ENCODE results near the gene XPC.

Gene XPC

DNA sequence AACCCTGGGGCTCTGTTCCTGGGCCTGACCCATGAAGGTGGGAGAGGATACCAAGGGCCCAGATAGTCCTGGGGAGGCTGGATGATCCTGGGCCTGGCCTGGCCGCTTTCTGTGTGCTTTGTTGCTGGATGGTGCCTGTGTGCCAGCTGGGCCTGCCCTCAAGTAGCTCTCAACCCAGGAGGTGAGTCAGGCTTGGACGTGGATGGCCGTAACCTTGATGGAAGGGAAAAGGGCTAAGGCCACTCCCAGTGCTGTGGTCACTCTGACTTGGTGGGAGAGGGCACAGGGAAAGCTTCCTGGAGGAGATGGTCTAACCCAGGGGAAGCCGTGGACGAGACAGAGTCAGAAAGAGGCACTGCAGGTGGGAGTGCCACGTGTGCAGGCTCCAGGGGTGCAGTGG lies 44.1 kb downstream of the XPC start:
- TF ChIP-seq GATA1 (IDR thresholded peaks at IDR 0.05; ENCODE audit: low read depth, low read length) (no peak), POLR2A (IDR thresholded peaks at IDR 0.05; ENCODE audit: low read length) (peak; percentile 7)
- no peak for DNase-seq

DNA sequence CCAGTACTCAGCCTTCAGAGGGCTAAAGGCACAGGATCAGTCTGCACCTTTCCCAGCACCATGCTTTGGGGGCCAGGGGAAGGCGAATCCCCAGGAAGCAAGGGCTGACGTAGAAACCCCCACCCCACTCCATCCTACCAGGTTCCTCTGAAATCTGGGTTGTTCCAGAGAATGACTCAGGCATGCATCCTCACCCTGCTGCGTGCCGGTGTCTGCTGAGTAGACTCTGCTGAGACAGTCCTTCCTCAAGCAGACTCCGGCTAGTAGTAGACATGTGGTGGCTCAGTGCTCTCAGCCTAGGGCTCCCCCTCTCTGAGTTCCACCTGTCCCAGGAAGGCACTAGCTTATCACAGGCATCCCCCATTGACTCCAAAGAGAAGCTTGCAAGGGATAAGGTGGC lies 44.5 kb downstream of the XPC start:
- TF ChIP-seq POLR2A (IDR thresholded peaks at IDR 0.05; ENCODE audit: low read length) (no peak), GATA1 (IDR thresholded peaks at IDR 0.05; ENCODE audit: low read depth, low read length) (no peak)
- DNase-seq = no peak

DNA sequence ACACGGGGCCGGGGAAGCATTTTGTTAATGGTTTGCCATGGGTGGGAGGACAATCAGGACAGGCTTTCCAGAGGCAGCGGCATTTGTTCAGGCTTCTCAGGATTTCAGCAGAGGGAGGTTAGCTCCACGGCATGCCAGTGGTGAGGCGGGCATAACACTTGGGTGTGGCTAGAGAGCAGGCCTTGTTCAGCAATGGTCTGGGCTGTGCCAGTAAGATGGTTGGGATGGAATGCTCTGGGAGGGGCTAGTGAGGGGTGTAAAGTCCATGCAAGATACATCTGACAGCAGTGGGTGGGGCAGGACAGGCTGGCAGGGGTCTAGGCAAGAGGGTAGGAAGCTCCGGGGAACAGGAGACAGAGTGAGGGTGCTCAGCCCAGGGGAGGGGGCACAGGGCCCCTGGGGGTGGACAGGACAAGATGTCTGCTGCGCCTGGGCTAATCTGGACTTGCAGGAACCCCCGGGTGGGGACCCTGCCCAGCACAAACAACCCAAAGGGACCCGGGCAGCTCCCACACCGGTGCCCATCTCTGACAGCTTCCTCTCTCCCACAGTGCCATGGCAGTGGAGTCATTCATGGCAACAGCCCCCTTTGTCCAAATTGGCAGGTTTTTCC lies 45.1 kb downstream of the XPC start:
- no peak for DNase-seq
- TF ChIP-seq POLR2A (IDR thresholded peaks at IDR 0.05; ENCODE audit: low read length) = no peak
- TF ChIP-seq GATA1 (IDR thresholded peaks at IDR 0.05; ENCODE audit: low read depth, low read length) = no peak

DNA sequence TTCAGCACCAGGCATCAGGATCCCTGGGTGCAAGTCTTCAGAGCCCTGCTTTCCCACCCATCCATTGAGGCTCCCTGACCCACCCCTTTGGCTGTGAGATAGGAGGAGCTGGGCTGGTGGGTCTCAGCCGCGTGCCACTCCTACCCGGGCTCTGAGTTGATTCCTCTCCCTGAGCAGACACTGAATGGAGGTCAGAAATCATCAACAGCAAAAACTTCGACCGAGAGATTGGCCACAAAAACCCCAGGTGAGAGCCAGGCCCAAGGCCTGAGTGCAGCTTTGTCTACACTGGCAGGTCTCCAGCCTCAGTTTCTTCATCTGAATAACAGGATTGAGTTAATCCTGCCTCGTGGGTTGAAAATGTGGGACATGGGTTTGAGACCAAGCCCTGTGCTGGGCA lies 45.7 kb downstream of the XPC start:
- no peak for DNase-seq
- no peak for TF ChIP-seq GATA1 (IDR thresholded peaks at IDR 0.05; ENCODE audit: low read depth, low read length)
- no peak for TF ChIP-seq POLR2A (IDR thresholded peaks at IDR 0.05; ENCODE audit: low read length)

DNA sequence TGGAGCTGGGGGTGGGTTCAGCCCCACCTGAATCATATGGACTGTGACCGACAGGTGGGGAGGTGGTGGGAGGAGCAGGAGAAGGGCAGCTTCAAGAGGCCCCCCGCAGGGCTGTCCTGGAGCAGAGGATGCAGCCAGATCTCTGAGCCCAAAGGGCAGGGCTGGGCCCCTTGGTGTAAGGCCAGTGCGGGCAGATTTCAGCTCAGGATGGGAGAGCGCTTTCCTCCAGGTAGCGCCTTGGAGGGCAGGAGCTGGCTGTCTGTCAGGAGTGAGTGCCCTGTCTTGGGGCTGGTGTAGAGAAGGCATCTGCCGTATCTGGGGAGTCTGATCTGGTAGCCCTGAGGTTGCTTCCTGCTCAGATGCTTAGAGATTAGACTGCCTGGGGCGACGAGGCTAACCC lies 46.3 kb downstream of the XPC start:
- TF ChIP-seq GATA1 (IDR thresholded peaks at IDR 0.05; ENCODE audit: low read depth, low read length) (no peak), POLR2A (IDR thresholded peaks at IDR 0.05; ENCODE audit: low read length) (no peak)
- no peak for DNase-seq

DNA sequence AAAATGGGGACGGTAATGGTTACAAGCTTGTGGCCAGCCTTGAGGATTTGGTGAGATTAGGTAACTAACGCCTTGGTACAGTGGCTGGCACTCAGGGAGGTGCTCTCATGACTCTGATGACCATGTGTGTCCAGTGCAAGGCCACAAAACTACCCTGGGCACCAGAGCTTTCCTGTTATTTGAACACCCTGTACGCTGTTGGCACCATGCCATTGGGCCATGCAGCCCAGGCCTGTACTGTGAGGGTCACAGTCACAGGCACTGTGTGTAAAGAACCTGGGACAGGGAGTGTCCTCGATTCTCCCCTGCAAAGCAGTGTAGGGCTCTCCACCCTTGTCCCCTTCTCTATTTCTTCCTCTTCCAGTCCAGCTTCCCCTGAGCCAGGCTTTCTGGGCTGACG lies 47.3 kb downstream of the XPC start:
- TF ChIP-seq GATA1 (IDR thresholded peaks at IDR 0.05; ENCODE audit: low read depth, low read length) (no peak), POLR2A (IDR thresholded peaks at IDR 0.05; ENCODE audit: low read length) (no peak)
- no peak for DNase-seq

DNA sequence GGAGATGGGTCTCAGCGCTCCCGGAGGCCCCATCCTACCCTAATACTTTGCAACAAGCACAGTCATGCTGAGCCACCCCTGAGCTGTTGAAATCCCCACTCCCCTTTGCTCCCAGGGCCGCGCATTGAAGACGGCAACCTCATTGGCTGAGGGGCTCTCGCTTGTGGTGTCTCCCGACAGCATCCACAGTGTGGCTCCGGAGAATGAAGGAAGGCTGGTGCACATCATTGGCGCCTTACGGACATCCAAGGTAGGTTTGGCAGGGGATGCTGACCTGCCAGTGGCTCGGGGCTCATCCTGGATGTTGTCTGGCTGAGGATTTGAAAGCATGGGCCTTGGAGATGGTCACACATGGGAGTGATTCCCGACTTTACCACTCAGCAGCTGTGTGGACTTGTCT lies 47.7 kb downstream of the XPC start:
- DNase-seq = no peak
- TF ChIP-seq GATA1 (IDR thresholded peaks at IDR 0.05; ENCODE audit: low read depth, low read length) (no peak), POLR2A (IDR thresholded peaks at IDR 0.05; ENCODE audit: low read length) (no peak)

DNA sequence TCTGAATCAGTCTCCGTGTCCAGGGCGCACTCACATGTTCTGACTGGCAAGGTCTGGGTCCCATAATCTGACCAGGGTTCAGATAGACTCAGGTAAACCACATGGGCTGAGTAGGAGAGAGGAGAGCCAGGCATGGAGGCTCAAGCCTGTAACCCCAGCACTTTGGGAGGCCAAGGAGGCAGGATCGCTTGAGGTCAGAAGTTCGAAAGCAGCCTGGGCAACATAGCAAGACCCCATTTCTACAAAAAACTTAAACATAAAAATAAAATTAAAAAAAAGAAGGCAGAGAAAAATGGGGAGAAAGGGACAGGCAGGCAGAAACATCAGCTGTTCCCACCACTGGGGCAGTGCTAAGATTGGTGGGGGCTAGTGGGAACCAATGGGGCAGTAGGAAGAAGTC lies 48.2 kb downstream of the XPC start:
- DNase-seq = no peak
- TF ChIP-seq POLR2A (IDR thresholded peaks at IDR 0.05; ENCODE audit: low read length) (no peak), GATA1 (IDR thresholded peaks at IDR 0.05; ENCODE audit: low read depth, low read length) (no peak)

DNA sequence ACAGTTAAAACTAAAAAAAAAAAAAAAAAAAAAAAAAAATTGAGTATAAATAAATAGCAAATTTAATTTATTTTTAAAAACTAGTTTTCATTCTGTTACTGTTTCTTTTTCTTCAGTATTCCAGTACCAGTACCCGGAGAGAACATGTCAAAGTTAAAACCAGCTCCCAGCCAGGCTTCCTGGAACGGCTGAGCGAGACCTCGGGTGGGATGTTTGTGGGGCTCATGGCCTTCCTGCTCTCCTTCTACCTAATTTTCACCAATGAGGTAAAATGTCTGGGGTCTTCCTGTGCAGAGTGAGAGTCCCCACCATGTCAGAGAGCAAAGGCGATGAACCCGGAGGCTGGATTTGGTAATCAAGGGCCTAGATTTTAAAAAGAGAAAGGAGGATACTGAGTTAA lies 49.1 kb downstream of the XPC start:
- no peak for DNase-seq
- TF ChIP-seq POLR2A (IDR thresholded peaks at IDR 0.05; ENCODE audit: low read length) = no peak

DNA sequence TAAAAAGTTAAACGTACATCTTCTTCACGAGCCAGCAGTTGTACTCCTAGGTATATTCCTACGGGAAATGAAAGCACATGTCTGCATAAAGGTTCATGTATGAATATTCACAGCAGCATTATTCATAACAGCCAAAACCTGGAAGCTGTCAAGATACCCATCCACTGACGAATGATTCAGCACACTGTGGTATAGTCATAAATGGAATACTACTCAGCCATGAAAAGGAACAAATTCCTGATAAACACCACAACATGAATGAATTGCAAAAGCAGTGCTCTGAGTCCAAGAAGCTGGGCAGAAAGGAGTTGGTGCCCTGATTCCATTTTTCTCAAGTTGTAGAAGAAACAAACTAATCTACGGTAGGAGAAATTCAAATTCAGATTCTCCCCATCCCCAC lies 49.7 kb downstream of the XPC start:
- TF ChIP-seq POLR2A (IDR thresholded peaks at IDR 0.05; ENCODE audit: low read length) (no peak), GATA1 (IDR thresholded peaks at IDR 0.05; ENCODE audit: low read depth, low read length) (no peak)
- DNase-seq = no peak

DNA sequence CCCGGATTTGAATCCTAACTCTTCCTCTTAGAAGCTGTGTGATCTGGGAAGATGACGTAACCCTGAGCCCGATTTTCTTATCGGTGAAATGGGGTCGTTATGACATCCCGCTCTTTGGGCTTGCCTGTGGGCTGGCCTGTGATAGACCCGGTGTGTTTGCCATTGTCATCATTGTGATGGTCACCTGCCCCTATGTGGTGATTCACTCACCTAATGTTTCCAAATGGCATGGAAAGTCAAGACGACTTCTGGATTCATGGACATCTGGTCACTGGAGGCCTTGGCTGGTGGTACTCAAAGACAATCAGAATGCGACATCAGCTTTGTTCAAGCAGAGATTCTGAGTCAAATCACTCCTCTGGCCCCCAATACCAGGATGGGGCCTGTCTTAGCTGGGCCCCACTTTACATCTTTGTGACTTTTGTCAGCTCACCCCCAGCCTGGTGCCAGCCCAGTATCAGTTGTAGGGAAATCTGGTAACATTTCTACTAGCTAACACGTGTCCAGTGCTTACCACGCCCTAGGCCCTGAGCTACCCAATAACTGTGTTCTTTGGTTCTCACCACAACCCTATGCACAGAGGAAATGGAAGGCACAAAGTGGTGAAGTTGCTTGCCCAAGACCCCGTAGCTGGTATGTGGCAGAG lies 50.8 kb downstream of the XPC start:
- TF ChIP-seq GATA1 (IDR thresholded peaks at IDR 0.05; ENCODE audit: low read depth, low read length) (no peak), POLR2A (IDR thresholded peaks at IDR 0.05; ENCODE audit: low read length) (no peak)
- DNase-seq = no peak

DNA sequence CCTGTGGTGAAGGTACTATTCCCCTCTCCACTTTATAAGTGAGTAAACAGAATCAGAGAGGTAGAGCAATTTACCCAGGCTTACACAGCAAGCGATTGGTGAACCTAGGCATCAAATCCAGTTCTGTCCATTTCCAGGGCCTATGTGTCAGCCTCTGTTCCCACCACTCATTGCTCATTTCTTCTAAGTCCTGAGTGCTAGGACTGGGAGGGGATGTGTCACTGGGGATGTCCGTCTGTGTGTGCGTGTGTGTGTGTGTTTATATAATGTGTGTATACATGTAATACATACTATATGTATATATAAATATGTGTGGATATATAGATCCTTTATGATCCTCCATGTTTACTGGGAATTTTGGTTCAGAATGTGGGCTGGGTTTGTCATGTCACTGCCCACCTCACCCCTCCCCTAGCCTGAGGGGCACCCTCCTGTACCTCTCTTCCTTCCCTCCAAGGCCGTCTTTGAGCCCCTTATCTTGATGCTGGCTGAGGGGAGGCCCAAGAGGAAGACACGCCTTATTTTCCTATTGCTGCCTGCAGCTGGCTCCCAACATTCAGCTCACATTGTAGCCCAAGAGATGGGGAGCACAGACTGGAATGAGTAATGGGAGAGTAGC lies 51.4 kb downstream of the XPC start:
- no peak for DNase-seq
- TF ChIP-seq POLR2A (IDR thresholded peaks at IDR 0.05; ENCODE audit: low read length) = no peak
- TF ChIP-seq GATA1 (IDR thresholded peaks at IDR 0.05; ENCODE audit: low read depth, low read length) = no peak

DNA sequence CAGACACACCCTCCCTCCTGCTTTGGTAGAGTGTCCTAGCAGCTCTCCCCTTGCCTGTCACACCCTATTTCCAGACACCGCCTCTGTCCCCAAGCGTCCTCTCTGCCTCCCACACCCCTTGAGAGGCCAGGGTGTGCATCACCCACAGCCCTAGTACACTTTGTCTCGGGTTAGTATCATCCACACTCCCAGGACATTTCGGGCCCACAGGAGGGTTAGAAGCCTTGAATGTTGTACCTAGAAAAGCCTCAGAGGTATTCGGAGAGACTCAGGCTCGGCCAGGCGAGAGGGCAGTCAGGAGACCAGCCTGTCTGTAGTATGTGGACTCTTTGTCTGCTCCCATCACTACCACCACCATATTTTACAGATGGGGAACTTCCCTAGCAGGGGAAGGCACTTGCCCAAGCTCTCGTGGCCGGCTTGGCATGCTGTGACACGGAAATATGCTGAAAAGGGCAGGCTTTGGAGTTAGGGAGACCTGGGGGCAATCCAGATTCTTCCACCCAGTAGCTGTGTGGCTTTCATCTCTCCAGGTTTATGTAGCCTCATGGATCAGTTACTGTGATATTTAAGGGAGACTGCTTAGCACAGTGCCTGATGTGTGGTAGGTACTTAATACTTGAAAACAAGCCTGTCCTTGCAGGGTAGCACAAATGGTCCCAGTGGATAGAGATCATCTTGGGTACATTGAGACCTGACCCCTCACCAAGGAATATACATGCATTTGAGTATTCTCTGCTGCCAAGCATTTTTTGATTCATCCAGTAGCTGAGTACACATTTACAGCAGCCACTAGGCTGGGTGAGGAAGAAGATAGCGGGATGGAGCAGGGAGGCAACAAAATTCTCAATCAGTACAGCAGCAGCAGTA lies 52.1 kb downstream of the XPC start:
- DNase-seq = peak in 1 of 2 experiments; percentile 33
- no peak for TF ChIP-seq GATA1 (IDR thresholded peaks at IDR 0.05; ENCODE audit: low read depth, low read length)
- TF ChIP-seq POLR2A (IDR thresholded peaks at IDR 0.05; ENCODE audit: low read length) = no peak
